ENCODE results near the gene INF2.

- TF ChIP-seq POLR2AphosphoS5 (IDR thresholded peaks at IDR 0.05) (no peak), CTCF (IDR thresholded peaks at IDR 0.05) (no peak)
These were observed 811 bp upstream of the INF2 start for GRCh38 chr14:104688505-104689108.

Measured in gastroesophageal sphincter (tissue), 3 donors.